ENCODE results near the gene UGT1A1. TPM values are rescaled to one million over a fixed set of nuclear protein-coding genes. Genes with fewer than 3 reads are reported as not detected.

UGT1A1 gene
- polyA plus RNA-seq, 2 of the 4 experiments (the other 2 are of a cell fraction), result 1.9 TPM

GRCh38 chr2:233802132-233802815 lies 42.2 kb downstream of the UGT1A1 start:
- peaks cover 8% of the 10 kb centered on the region for H3K4me1 ChIP-seq
- no peak for TF ChIP-seq HDAC2 (IDR thresholded peaks at IDR 0.05)
- no peak for TF ChIP-seq RCOR1 (IDR thresholded peaks at IDR 0.05; ENCODE audit: low read depth, low read length)
- TF ChIP-seq PBX3 (IDR thresholded peaks at IDR 0.05), result no peak
- 100% methylated on average over 2 of the region's 3 CpGs for WGBS (ENCODE audit: missing lambda C conversion rate)
- FAIRE-seq (no peak), ATAC-seq (no peak), DNase-seq (ENCODE audit: low read depth in 1 of 2, low spot score in 1 of 2) (no peak)
- peak overlapping the region; percentile 18 to 65; a peak in 3 of 6 replicates for H3K27ac ChIP-seq
- ChIA-PET POLR2A (no interaction called here), CTCF (interaction anchor here (0.9 kb wide), 1 partner anchor 30 kb away, joined by 3 read pairs; no protein-coding TSS in a partner anchor)
- H3K4me3 ChIP-seq, result no peak overlapping the region
- H3K9me3 ChIP-seq, result no peaks in the 10 kb centered on the region
- H3K4me2 ChIP-seq, result no peak overlapping the region

GRCh38 chr2:233803292-233803911 lies 43.3 kb downstream of the UGT1A1 start:
- H3K27ac ChIP-seq, result peak overlapping the region in 1 of 2 experiments; percentile 65; a peak in 3 of 6 replicates
- no peak for TF ChIP-seq CHD2 (IDR thresholded peaks at IDR 0.05; ENCODE audit: low read length, partially characterized antibody)
- no peak for TF ChIP-seq BCL3 (IDR thresholded peaks at IDR 0.05)
- TF ChIP-seq JUN (IDR thresholded peaks at IDR 0.05), result no peak
- no peak for TF ChIP-seq ZSCAN20 (CRISPR knock-in tag; IDR thresholded peaks at IDR 0.05)
- no peak for TF ChIP-seq HDAC2 (IDR thresholded peaks at IDR 0.05)
- no peak for TF ChIP-seq JUNB (IDR thresholded peaks at IDR 0.05)
- no peak for TF ChIP-seq ZNF302 (CRISPR knock-in tag; IDR thresholded peaks at IDR 0.05)
- peaks cover 8% of the 10 kb centered on the region for H3K4me1 ChIP-seq
- DNase-seq (ENCODE audit: low read depth in 1 of 2, low spot score in 1 of 2) (no peak), FAIRE-seq (no peak), ATAC-seq (no peak)
- H3K4me3 ChIP-seq, result no peak overlapping the region
- POLR2A ChIA-PET, result no interaction called here
- H3K4me2 ChIP-seq, result no peak overlapping the region
- 72% methylated on average over 2 of the region's 2 CpGs for WGBS (ENCODE audit: missing lambda C conversion rate)
- H3K9me3 ChIP-seq, result no peaks in the 10 kb centered on the region
- CTCF ChIA-PET, result interaction anchor here (1.3 kb wide), 1 partner anchor 8 kb away, joined by 4 read pairs; no protein-coding TSS in a partner anchor

- H3K4me2 ChIP-seq, result no peak overlapping the region
- ATAC-seq (no peak), FAIRE-seq (no peak), DNase-seq (ENCODE audit: low read depth in 1 of 2, low spot score in 1 of 2) (no peak)
- ChIA-PET CTCF (interaction anchor here (1.3 kb wide), 1 partner anchor 9 kb away, joined by 4 read pairs; no protein-coding TSS in a partner anchor), POLR2A (no interaction called here)
- WGBS (ENCODE audit: missing lambda C conversion rate), result 69% methylated on average over 8 of the region's 8 CpGs
- TF ChIP-seq CHD4 (IDR thresholded peaks at IDR 0.05; ENCODE audit: borderline replicate concordance) (no peak), KDM5A (IDR thresholded peaks at IDR 0.05) (no peak), BHLHE40 (IDR thresholded peaks at IDR 0.05; ENCODE audit: low read depth, low read length) (no peak), HEYL (CRISPR knock-in tag; IDR thresholded peaks at IDR 0.05) (no peak), RARB (CRISPR knock-in tag; IDR thresholded peaks at IDR 0.05) (no peak), CHD2 (IDR thresholded peaks at IDR 0.05; ENCODE audit: low read length, partially characterized antibody) (no peak), PHF8 (IDR thresholded peaks at IDR 0.05; ENCODE audit: borderline replicate concordance, low read depth) (no peak), POLR2A (IDR thresholded peaks at IDR 0.05; ENCODE audit: low read length) (no peak), RNF2 (IDR thresholded peaks at IDR 0.05; ENCODE audit: borderline replicate concordance, low read depth) (no peak), TP53 (CRISPR knock-in tag; IDR thresholded peaks at IDR 0.05) (no peak), NFE2L2 (conservative IDR thresholded peaks at IDR 0.05; ENCODE audit: low read length) (no peak), GATA3 (IDR thresholded peaks at IDR 0.05; ENCODE audit: borderline replicate concordance) (no peak), ESRRA (IDR thresholded peaks at IDR 0.05; ENCODE audit: borderline replicate concordance, low read length) (no peak), HOXB5 (CRISPR knock-in tag; IDR thresholded peaks at IDR 0.05) (no peak), MAX (IDR thresholded peaks at IDR 0.05) (no peak), KDM1A (IDR thresholded peaks at IDR 0.05; ENCODE audit: low read depth) (no peak), HDAC2 (IDR thresholded peaks at IDR 0.05) (no peak), ZSCAN20 (CRISPR knock-in tag; IDR thresholded peaks at IDR 0.05) (no peak), EHMT2 (IDR thresholded peaks at IDR 0.05; ENCODE audit: low read depth) (no peak), CBX2 (IDR thresholded peaks at IDR 0.05; ENCODE audit: borderline replicate concordance, low read depth) (no peak)
- peaks cover 8% of the 10 kb centered on the region for H3K4me1 ChIP-seq
- H3K9me3 ChIP-seq, result no peaks in the 10 kb centered on the region
- peak overlapping the region in 1 of 2 experiments; percentile 57; a peak in 1 of 6 replicates for H3K27ac ChIP-seq
- no peak overlapping the region for H3K4me3 ChIP-seq
These were observed 43.9 kb downstream of the UGT1A1 start for GRCh38 chr2:233803994-233804393.

Measured in A549 (cell line).